ENCODE data around the gene AADACL4.

The AADACL4 gene

DNA sequence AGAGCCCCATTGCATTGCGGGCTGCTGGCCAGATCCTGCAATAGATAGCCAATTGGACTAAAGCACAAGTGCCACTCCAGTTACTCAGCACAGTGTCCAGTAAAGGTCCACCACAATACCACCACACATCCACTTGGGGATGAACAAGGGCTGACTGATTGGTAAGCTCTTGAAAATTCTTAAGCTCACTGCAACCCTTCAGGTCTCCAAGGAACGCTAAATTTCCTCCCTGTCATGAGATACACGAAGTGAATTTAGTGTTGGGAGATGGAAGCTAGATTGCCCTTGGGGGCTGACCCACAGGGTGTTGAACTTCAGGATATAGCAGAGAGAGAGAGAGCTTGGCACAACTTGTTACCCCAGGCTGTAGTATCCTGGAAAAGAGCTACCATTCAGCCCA, 62.2 kb downstream of the AADACL4 start:
- H3K27me3 ChIP-seq (ENCODE audit: control insufficient read depth, low read length) = no peaks in the 10 kb centered on the region

DNA sequence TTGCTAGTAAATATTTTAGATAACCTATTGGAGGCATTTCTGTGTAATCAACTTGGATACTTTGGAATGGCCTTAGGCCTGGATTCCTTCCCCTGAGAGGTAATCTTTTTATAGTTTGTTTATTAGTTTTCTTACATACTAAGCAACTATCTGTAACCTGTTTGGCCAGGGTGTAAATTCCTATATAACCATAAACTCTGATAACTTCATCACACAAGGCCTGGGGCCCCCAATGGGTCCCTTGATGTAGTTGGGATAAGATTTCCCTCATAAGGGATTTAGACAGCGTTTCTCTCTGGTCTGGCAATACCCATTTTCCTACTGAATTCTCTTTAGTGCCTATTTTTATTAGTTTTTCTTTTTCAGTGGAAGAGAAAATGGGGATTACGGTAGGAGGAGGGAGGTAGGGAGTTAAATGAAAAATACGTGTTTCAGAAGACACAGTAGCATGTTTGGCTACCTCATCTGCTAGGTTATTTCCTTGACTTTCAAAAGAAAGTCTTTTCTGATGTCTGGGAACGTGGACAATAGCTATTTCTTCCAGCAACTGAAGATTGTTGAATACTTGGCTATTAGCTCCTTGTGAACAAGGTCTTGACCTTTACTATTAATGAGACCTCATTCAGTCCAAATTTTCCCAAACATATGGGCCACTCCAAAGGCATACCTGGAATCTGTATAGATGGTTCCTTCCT, 64.7 kb downstream of the AADACL4 start:
- no peaks in the 10 kb centered on the region for H3K27me3 ChIP-seq (ENCODE audit: control insufficient read depth, low read length)

More for the DNA sequence above, 62.2 kb downstream of the AADACL4 start:
- Histone ChIP-seq H4K20me1 (ENCODE audit: control insufficient read depth, insufficient read depth, low read depth, low read length) (no peaks in the 10 kb centered on the region), H3K79me2 (ENCODE audit: control insufficient read depth, low read length) (no peaks in the 10 kb centered on the region), H3K36me3 (ENCODE audit: control insufficient read depth, low read length) (no peaks in the 10 kb centered on the region), H3K4me3 (ENCODE audit: low read length) (no peak overlapping the region), H3K4me2 (ENCODE audit: low read length) (no peak overlapping the region), H3K27ac (ENCODE audit: low read depth, low read length) (no peak overlapping the region), H3K4me1 (ENCODE audit: control insufficient read depth, low read length) (no peaks in the 10 kb centered on the region), H3K9me3 (ENCODE audit: control insufficient read depth, insufficient read depth, low read length) (no peaks in the 10 kb centered on the region), H3K9me2 (replicated peaks; ENCODE audit: control insufficient read depth, low read length) (no peaks in the 10 kb centered on the region), H3F3A (ENCODE audit: control insufficient read depth, insufficient read depth) (no peaks in the 10 kb centered on the region)
- TF ChIP-seq EZH2phosphoT487 (IDR thresholded peaks at IDR 0.05; ENCODE audit: borderline replicate concordance, low read length) = no peak

DNA sequence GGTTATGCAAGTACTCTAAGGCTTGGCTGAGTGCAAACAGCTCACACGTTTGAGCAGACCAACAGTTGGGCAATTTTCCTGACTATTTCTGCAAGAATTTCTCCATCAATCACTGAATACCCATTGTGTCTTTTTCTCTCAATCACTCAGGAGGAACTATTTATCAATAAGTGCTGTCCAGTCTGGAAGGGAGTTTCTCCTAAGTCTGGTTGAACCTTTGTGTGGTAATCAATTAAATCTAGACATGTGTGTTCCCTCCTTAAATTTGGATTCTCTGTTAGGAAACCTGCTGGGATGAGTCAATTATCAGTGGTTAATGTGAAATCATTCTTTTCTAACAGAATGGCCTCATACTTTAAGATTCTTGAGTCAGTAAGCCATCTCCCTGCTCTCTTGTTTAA, 65.2 kb downstream of the AADACL4 start:
- TF ChIP-seq, protein P1, sequence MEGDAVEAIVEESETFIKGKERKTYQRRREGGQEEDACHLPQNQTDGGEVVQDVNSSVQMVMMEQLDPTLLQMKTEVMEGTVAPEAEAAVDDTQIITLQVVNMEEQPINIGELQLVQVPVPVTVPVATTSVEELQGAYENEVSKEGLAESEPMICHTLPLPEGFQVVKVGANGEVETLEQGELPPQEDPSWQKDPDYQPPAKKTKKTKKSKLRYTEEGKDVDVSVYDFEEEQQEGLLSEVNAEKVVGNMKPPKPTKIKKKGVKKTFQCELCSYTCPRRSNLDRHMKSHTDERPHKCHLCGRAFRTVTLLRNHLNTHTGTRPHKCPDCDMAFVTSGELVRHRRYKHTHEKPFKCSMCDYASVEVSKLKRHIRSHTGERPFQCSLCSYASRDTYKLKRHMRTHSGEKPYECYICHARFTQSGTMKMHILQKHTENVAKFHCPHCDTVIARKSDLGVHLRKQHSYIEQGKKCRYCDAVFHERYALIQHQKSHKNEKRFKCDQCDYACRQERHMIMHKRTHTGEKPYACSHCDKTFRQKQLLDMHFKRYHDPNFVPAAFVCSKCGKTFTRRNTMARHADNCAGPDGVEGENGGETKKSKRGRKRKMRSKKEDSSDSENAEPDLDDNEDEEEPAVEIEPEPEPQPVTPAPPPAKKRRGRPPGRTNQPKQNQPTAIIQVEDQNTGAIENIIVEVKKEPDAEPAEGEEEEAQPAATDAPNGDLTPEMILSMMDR (IDR thresholded peaks at IDR 0.05; ENCODE audit: low read depth, low read length, poor library complexity, severe bottlenecking) = no peak
- Histone ChIP-seq H3K36me3 (ENCODE audit: control insufficient read depth, low read length) (no peaks in the 10 kb centered on the region), H3K79me2 (ENCODE audit: control insufficient read depth, low read length) (no peaks in the 10 kb centered on the region), H3K9me2 (replicated peaks; ENCODE audit: control insufficient read depth, low read length) (no peaks in the 10 kb centered on the region), H3K4me1 (ENCODE audit: control insufficient read depth, low read length) (no peaks in the 10 kb centered on the region), H3K9me3 (ENCODE audit: control insufficient read depth, insufficient read depth, low read length) (no peaks in the 10 kb centered on the region), H4K20me1 (ENCODE audit: control insufficient read depth, insufficient read depth, low read depth, low read length) (no peaks in the 10 kb centered on the region), H3K27me3 (ENCODE audit: control insufficient read depth, low read length) (no peaks in the 10 kb centered on the region), H3K4me3 (ENCODE audit: low read length) (no peak overlapping the region), H3K4me2 (ENCODE audit: low read length) (no peak overlapping the region), H3F3A (ENCODE audit: control insufficient read depth, insufficient read depth) (no peaks in the 10 kb centered on the region), H3K27ac (ENCODE audit: low read depth, low read length) (no peak overlapping the region)

More for the DNA sequence above, 64.7 kb downstream of the AADACL4 start:
- H3K4me1 ChIP-seq (ENCODE audit: control insufficient read depth, low read length) = no peaks in the 10 kb centered on the region
- no peak overlapping the region for H3K4me2 ChIP-seq (ENCODE audit: low read length)
- no peaks in the 10 kb centered on the region for H3F3A ChIP-seq (ENCODE audit: control insufficient read depth, insufficient read depth)
- H3K36me3 ChIP-seq (ENCODE audit: control insufficient read depth, low read length) = no peaks in the 10 kb centered on the region
- no peak overlapping the region for H3K4me3 ChIP-seq (ENCODE audit: low read length)
- H3K9me2 ChIP-seq (replicated peaks; ENCODE audit: control insufficient read depth, low read length) = no peaks in the 10 kb centered on the region
- TF ChIP-seq EZH2phosphoT487 (IDR thresholded peaks at IDR 0.05; ENCODE audit: borderline replicate concordance, low read length) = no peak
- TF ChIP-seq, protein P1 (IDR thresholded peaks at IDR 0.05; ENCODE audit: low read depth, low read length, poor library complexity, severe bottlenecking) = no peak
- no peaks in the 10 kb centered on the region for H3K9me3 ChIP-seq (ENCODE audit: control insufficient read depth, insufficient read depth, low read length)
- H4K20me1 ChIP-seq (ENCODE audit: control insufficient read depth, insufficient read depth, low read depth, low read length) = no peaks in the 10 kb centered on the region
- no peaks in the 10 kb centered on the region for H3K79me2 ChIP-seq (ENCODE audit: control insufficient read depth, low read length)
- H3K27ac ChIP-seq (ENCODE audit: low read depth, low read length) = no peak overlapping the region

DNA sequence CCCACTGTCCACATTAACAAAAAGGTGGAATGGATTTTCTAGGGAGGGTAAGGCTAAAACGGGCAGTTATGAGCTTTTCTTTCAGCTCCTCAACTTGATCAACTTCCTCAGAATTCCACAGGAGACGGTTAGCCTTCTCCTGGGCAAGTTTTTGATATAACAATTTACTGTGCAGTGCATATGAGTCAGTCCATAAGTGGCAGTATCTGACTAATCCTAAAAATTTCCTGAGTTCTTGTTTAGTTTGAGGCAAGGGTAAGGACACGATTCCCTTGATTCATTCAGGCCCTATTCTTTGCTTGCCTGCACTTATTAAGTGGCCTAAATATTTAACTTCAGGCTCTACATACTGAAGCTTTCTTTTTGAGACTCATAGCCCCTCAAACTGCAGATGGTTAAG, 65.8 kb downstream of the AADACL4 start:
- no peak overlapping the region for H3K4me3 ChIP-seq (ENCODE audit: low read length)
- no peaks in the 10 kb centered on the region for H3F3A ChIP-seq (ENCODE audit: control insufficient read depth, insufficient read depth)
- H3K4me2 ChIP-seq (ENCODE audit: low read length) = no peak overlapping the region
- no peaks in the 10 kb centered on the region for H3K4me1 ChIP-seq (ENCODE audit: control insufficient read depth, low read length)
- no peaks in the 10 kb centered on the region for H3K36me3 ChIP-seq (ENCODE audit: control insufficient read depth, low read length)
- H3K9me2 ChIP-seq (replicated peaks; ENCODE audit: control insufficient read depth, low read length) = no peaks in the 10 kb centered on the region
- no peaks in the 10 kb centered on the region for H4K20me1 ChIP-seq (ENCODE audit: control insufficient read depth, insufficient read depth, low read depth, low read length)
- no peaks in the 10 kb centered on the region for H3K79me2 ChIP-seq (ENCODE audit: control insufficient read depth, low read length)
- no peaks in the 10 kb centered on the region for H3K9me3 ChIP-seq (ENCODE audit: control insufficient read depth, insufficient read depth, low read length)
- TF ChIP-seq EZH2phosphoT487 (IDR thresholded peaks at IDR 0.05; ENCODE audit: borderline replicate concordance, low read length) = no peak
- TF ChIP-seq, protein P1 (IDR thresholded peaks at IDR 0.05; ENCODE audit: low read depth, low read length, poor library complexity, severe bottlenecking) = no peak
- H3K27ac ChIP-seq (ENCODE audit: low read depth, low read length) = no peak overlapping the region
- no peaks in the 10 kb centered on the region for H3K27me3 ChIP-seq (ENCODE audit: control insufficient read depth, low read length)
